HFFc6 (cell line): Measurements from ENCODE around the gene SCG5. TPM values are rescaled to one million over a fixed set of nuclear protein-coding genes. Genes with fewer than 3 reads are reported as not detected.

ENCODE experiments used
- DNase-seq: peaks from one replicate; pipeline ENCODE4 v3.0.0-alpha.2; 2018
- H3K27ac Mint-ChIP-seq: 2 replicates; pipeline ENCODE4 v1.8.0; 2020; ENCODE audit warnings: mild to moderate bottlenecking, mixed read lengths
- H3K27me3 Mint-ChIP-seq: 2 replicates; pipeline ENCODE4 v1.8.0; 2021; ENCODE audit warnings: mild to moderate bottlenecking, moderate library complexity, mixed read lengths; ENCODE audit not compliant: insufficient read depth
- H3K36me3 Mint-ChIP-seq: 2 replicates; pipeline ENCODE4 v1.8.0; 2021; ENCODE audit warnings: low read depth, mixed read lengths
- H3K4me1 Mint-ChIP-seq: 2 replicates; pipeline ENCODE4 v1.8.0; 2020; ENCODE audit warnings: low read depth, mixed read lengths
- H3K4me3 Mint-ChIP-seq: 2 replicates; pipeline ENCODE4 v1.8.0; 2020; ENCODE audit warnings: mild to moderate bottlenecking, moderate library complexity, mixed read lengths
- H3K9me3 Mint-ChIP-seq: 2 replicates; pipeline ENCODE4 v1.8.0; 2020; ENCODE audit warnings: mild to moderate bottlenecking, mixed read lengths
- total RNA-seq, 6 experiments: library from RNA; stranded (reverse); fragmentation: NEBNext Ultra II Directional; extraction: Animal tissue kit (Norgen Biotek cat#: 25700); gene quantifications; 2 replicates in 1 of 6; 3 replicates in 5 of 6; pipeline ENCODE4 v1.2.3, GENCODE V29; 2021
- TF ChIP-seq, protein P1 (sequence below): fragments of 200-600 bp; sonication (generic); IDR thresholded peaks from 2 replicates; pipeline ENCODE4 v1.5.0; 2021; ENCODE audit warnings: antibody characterized with exemption, mild to moderate bottlenecking

SCG5 gene
- total RNA-seq, 6 experiments from 2014 or later: 2.6 to 5.5 (median 3.5) TPM

DNA sequence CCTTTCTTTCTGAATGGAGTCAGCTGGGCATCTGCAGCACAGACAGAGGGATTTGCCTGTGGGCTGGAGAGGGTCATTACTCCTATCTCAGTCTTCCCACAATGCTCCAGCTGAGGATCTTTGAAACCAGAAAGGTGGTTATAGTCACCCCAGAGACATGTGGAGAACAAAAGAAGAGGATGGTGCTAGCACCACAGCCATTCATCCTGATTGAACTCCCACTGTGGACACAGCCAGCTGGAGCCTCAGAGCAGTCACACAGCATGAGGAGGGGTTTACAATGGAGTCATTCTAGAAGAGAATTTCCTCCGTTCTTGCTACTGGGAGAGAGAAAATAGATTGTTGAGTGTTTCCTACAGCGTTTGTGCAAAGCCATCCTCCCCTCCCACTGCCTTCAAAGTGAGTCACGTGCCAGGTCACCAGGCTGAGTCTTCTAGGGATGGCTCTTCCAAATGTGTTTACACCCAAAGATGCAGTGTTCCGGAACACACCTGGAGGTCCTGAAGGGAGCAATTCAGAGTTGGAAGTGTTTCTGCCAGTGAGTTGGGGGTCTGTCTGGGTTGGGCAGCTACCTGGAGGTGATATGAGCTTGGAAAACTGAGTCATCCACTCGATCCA is 57.4 kb downstream of the SCG5 start:
- peak overlapping the region; percentile 68 for H3K27ac Mint-ChIP-seq
- DNase-seq: no peak
- TF ChIP-seq, protein P1, sequence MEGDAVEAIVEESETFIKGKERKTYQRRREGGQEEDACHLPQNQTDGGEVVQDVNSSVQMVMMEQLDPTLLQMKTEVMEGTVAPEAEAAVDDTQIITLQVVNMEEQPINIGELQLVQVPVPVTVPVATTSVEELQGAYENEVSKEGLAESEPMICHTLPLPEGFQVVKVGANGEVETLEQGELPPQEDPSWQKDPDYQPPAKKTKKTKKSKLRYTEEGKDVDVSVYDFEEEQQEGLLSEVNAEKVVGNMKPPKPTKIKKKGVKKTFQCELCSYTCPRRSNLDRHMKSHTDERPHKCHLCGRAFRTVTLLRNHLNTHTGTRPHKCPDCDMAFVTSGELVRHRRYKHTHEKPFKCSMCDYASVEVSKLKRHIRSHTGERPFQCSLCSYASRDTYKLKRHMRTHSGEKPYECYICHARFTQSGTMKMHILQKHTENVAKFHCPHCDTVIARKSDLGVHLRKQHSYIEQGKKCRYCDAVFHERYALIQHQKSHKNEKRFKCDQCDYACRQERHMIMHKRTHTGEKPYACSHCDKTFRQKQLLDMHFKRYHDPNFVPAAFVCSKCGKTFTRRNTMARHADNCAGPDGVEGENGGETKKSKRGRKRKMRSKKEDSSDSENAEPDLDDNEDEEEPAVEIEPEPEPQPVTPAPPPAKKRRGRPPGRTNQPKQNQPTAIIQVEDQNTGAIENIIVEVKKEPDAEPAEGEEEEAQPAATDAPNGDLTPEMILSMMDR: no peak

DNA sequence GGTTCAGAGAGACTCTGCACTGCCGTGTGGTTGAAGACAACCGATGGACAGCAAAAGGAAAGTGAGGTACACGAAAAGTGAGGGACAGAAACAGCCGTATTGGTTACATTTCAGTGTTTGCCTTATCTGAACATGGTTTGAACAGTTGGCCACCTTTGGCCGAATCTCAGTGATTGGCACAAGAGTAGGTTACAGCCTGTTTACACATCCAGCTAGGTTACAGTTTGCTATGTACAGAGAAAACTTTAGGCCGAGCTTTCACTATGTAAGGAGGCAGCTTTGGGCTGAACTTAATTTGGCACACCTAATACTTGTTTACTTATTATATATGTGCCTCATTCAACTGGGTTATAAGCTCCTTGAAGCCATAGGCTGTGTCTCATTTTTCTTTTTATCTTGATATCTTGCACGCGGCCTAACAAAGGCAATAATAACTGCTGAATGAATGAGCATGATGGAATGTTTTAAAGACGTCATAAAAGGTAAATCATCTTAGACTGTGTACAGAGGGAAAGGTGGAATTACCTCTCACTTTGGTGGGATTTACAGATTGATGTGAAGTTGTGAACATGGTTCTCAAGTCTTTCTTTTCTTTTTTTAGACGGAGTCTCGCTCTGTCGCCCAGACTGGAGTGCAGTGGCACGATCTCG is 59.1 kb downstream of the SCG5 start:
- H3K27me3 Mint-ChIP-seq: peaks cover 5% of the 10 kb centered on the region; the same call in 1 of the 2 replicates
- H3K27ac Mint-ChIP-seq: peak overlapping the region; percentile 98
- no peak overlapping the region; the same call in 1 of the 2 replicates for H3K4me3 Mint-ChIP-seq
- no peaks in the 10 kb centered on the region for H3K9me3 Mint-ChIP-seq
- TF ChIP-seq, protein P1: no peak
- peaks cover 71% of the 10 kb centered on the region for H3K4me1 Mint-ChIP-seq
- DNase-seq: peak; percentile 32
- no peaks in the 10 kb centered on the region; the same call in 1 of the 2 replicates for H3K36me3 Mint-ChIP-seq

More for the DNA sequence above, 57.4 kb downstream of the SCG5 start:
- Mint-ChIP-seq H3K27me3 (peaks cover 5% of the 10 kb centered on the region; the same call in 1 of the 2 replicates), H3K36me3 (no peaks in the 10 kb centered on the region; the same call in 1 of the 2 replicates), H3K9me3 (no peaks in the 10 kb centered on the region), H3K4me3 (no peak overlapping the region), H3K4me1 (peaks cover 54% of the 10 kb centered on the region)

DNA sequence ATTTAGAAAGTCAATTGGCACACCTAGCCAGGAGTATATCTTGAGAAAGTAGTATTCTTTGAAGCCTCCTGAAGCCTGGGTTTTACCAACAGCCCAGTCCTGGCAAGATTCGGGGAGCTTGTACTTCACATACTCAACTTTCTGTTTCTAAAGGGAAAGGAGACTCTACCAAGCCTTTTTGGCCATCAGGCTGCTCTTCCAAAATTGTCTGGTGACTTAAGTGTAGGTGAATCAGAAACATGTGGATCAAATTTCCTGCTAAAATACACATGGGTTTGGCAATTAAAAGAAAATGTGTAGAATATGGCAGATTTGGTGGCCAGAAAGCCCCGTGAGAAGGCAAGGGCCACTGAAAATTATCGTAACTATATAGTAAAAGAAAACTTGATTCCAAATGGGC is 60.4 kb downstream of the SCG5 start:
- TF ChIP-seq, protein P1: no peak
- no peak for DNase-seq
- H3K36me3 Mint-ChIP-seq: no peaks in the 10 kb centered on the region; the same call in 1 of the 2 replicates
- peak overlapping the region; percentile 75 for H3K4me3 Mint-ChIP-seq
- H3K9me3 Mint-ChIP-seq: no peaks in the 10 kb centered on the region
- peak overlapping the region; percentile 98 for H3K27ac Mint-ChIP-seq
- peaks cover 5% of the 10 kb centered on the region; the same call in 1 of the 2 replicates for H3K27me3 Mint-ChIP-seq
- peaks cover 83% of the 10 kb centered on the region for H3K4me1 Mint-ChIP-seq

DNA sequence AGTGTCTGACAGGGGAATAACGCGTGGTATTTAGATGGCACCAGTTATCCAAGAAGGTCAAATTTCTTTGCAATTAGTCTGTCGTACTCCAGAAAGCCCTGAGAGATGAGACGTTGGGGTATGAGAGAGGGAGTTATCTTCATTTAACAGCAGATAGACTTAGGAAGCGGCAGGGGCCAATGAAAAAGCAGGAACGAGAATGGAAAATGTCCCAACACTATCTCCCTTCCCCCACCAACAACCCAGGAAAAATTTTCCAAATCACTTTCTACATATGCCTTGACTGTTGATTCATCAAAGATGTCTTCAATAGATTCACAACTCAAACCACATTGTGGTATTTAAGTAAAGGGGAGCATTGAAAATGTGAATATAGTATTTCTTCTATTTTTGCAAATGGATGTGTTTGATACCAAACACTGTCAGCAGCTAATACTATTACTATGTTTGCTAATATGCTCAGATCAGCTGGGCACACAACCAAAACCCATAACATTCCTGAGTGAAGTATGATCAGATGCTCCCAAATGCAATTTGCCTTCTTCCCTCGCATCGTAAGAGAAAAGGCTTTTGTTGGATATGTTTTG is 63.0 kb downstream of the SCG5 start:
- peaks cover 96% of the 10 kb centered on the region for H3K4me1 Mint-ChIP-seq
- H3K36me3 Mint-ChIP-seq: peaks cover 4% of the 10 kb centered on the region
- H3K27ac Mint-ChIP-seq: peak overlapping the region; percentile 86
- peak; percentile 84 for DNase-seq
- peaks cover 4% of the 10 kb centered on the region; the same call in 1 of the 2 replicates for H3K27me3 Mint-ChIP-seq
- H3K9me3 Mint-ChIP-seq: no peaks in the 10 kb centered on the region
- TF ChIP-seq, protein P1: no peak
- H3K4me3 Mint-ChIP-seq: peak overlapping the region; percentile 63

DNA sequence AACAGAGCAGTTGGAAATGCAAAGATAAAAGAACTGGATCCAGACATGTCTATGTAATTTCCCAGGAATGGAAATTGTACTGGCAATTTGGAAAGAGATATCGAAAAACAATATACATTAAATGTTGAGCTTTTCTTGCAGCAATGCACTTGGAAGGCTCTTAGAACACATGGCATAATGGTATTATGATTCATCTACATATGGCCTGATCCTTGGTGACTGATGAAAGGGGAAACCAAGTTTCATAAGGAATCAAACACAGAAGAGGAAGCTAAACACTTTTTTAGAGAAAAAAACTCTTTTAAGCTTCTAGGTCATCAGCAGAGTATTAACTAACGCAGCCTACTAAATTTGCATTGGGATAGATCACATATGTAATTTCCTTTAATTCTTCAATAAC is 63.9 kb downstream of the SCG5 start:
- H3K4me3 Mint-ChIP-seq: peak overlapping the region; percentile 63
- DNase-seq: no peak
- peaks cover 6% of the 10 kb centered on the region; the same call in 1 of the 2 replicates for H3K27me3 Mint-ChIP-seq
- TF ChIP-seq, protein P1: no peak
- no peaks in the 10 kb centered on the region for H3K9me3 Mint-ChIP-seq
- peak overlapping the region; percentile 86 for H3K27ac Mint-ChIP-seq
- peaks cover 4% of the 10 kb centered on the region for H3K36me3 Mint-ChIP-seq
- peaks cover 95% of the 10 kb centered on the region for H3K4me1 Mint-ChIP-seq
